Ovary (tissue), 9 donors: Measurements from ENCODE around the gene PNPLA5. TPM values are rescaled to one million over a fixed set of nuclear protein-coding genes. Genes with fewer than 3 reads are reported as not detected.

ENCODE experiments used
- DNase-seq, 5 donors: peaks; one replicate each; pipeline ENCODE4 v3.0.0-alpha.2; 2019 to 2020
- H3K27ac ChIP-seq, 2 donors: fragments of 200-600 bp; one replicate each; pipeline versions ENCODE4 v1.5.1 to v1.8.0; 2019 to 2022
- H3K27me3 ChIP-seq: fragments of 200-600 bp; one replicate; pipeline ENCODE4 v1.8.0; 2022
- H3K36me3 ChIP-seq: fragments of 200-600 bp; sonication (generic); one replicate; pipeline ENCODE4 v1.5.1; 2019
- H3K4me1 ChIP-seq: one replicate; pipeline ENCODE4 v1.8.1; 2013; ENCODE audit warnings: mild to moderate bottlenecking, moderate library complexity; ENCODE audit not compliant: insufficient read depth
- H3K4me3 ChIP-seq: fragments of 200-600 bp; sonication (generic); one replicate; pipeline ENCODE4 v1.5.1; 2017
- H3K9me3 ChIP-seq, 2 donors: fragments of 200-600 bp in 1 of 2; sonication (generic) in 1 of 2; one replicate each; pipeline versions ENCODE4 v1.5.1 to v1.8.1; 2013 to 2019; ENCODE audit warnings: mild to moderate bottlenecking in 1 of 2, moderate library complexity in 1 of 2
- EP300 ChIP-seq: sonication (generic); formaldehyde crosslinking; IDR thresholded peaks from one replicate; pipeline ENCODE4 v1.6.1; 2017; ENCODE audit warnings: antibody characterized with exemption
- POLR2A ChIP-seq: fragments of 450-650 bp; IDR thresholded peaks from one replicate; pipeline ENCODE4 v1.6.1; 2017; ENCODE audit warnings: antibody characterized with exemption, mild to moderate bottlenecking, moderate library complexity
- WGBS, 3 donors: extraction: QIAGEN DNeasy Blood & Tissue Kit in 1 of 3; methylation state at CpG; one replicate each; pipeline versions ENCODE4 v1.1.5 to v1.1.7; 2013 to 2017; 5-methylcytosine and 5-hydroxymethylcytosine counted together
- intact Hi-C, 4 donors: fragments of 100-400 bp; cut with DNase I; formaldehyde crosslinking; loops; one replicate each; pipeline versions ENCODE4 v1.11.0 to v1.15.1; 2022 to 2023
- polyA plus RNA-seq, 2 donors: library from polyadenylated mRNA; stranded (reverse); fragments of 200-250 nt in 1 of 2; fragments of 350-450 nt in 1 of 2; fragmentation: Illumina TruSeq in 1 of 2; extraction: RNeasy Lipid Tissue Mini Kit (QIAGEN cat#74804) in 1 of 2; gene quantifications; one replicate each; pipeline ENCODE4 v1.2.3, GENCODE V29; 2013 to 2014
- total RNA-seq, 7 donors: library from RNA; depleted of rRNA in 2 of 7; stranded (reverse); fragments of >200 nt in 2 of 7; fragmentation: NEBNext Ultra II Directional in 3 of 7; extraction: Animal tissue kit (Norgen Biotek cat#: 25700) in 3 of 7; gene quantifications; one replicate each; pipeline versions ENCODE4 v1.1.0 to v1.2.4, GENCODE V29; 2016 to 2023
- TF ChIP-seq, protein P1 (sequence below), 3 donors: fragments of 450-650 bp in 2 of 3; fragments of 200-600 bp in 1 of 3; IDR thresholded peaks; one replicate each; pipeline versions ENCODE4 v1.5.1 to v1.8.0; 2016 to 2022; ENCODE audit warnings: antibody characterized with exemption in 3 of 3, mild to moderate bottlenecking in 1 of 3
- donor health status: DM: no; HTN: no; CAD: no; lungs with moderate emphysema.
- donor health status: DM: no; HTN: no; CAD: no.
- donor health status: Bipolar disorder and iron deficiency.
- donor health status: DM: yes; HTN: yes; CAD: no.
- donor health status: DM: no; HTN: no; CAD: no.
- donor health status: DM: yes; HTN: yes; CAD: no.

Gene PNPLA5
- total and polyA plus RNA-seq, 9 donors: 0.10 TPM; not detected in 8

DNA sequence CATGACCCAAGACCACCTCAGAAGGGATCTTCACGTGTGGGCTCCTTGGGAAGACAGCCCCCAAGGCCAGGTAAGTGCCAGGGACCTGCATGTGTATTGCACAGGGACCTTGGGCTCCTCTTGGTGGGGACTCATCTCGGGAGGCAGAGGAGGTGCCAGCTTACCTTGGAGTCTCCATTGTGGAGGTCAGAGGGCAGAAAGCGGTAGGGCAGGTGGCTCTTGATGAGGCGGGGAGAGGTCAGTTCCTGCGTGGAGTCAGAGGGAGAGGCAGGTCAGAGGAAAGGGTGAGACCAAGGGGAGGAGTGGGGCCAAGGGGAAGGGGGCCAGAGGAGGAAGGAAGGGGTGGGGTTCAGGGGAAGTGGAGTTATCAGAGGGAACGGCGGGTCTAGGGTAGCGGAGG lies 52.0 kb downstream of the PNPLA5 start:
- H3K27me3 ChIP-seq: no peaks in the 10 kb centered on the region
- TF ChIP-seq, protein P1, sequence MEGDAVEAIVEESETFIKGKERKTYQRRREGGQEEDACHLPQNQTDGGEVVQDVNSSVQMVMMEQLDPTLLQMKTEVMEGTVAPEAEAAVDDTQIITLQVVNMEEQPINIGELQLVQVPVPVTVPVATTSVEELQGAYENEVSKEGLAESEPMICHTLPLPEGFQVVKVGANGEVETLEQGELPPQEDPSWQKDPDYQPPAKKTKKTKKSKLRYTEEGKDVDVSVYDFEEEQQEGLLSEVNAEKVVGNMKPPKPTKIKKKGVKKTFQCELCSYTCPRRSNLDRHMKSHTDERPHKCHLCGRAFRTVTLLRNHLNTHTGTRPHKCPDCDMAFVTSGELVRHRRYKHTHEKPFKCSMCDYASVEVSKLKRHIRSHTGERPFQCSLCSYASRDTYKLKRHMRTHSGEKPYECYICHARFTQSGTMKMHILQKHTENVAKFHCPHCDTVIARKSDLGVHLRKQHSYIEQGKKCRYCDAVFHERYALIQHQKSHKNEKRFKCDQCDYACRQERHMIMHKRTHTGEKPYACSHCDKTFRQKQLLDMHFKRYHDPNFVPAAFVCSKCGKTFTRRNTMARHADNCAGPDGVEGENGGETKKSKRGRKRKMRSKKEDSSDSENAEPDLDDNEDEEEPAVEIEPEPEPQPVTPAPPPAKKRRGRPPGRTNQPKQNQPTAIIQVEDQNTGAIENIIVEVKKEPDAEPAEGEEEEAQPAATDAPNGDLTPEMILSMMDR (IDR thresholded peaks at IDR 0.05): no peak
- no peak for TF ChIP-seq EP300
- TF ChIP-seq POLR2A: no peak
- H3K4me3 ChIP-seq: no peak overlapping the region
- 65 to 81% (median 75%) methylated on average over 8 of the region's 8 CpGs for WGBS, 3 donors
- DNase-seq: no peak
- H3K4me1 ChIP-seq: no peaks in the 10 kb centered on the region
- no peaks in the 10 kb centered on the region for H3K9me3 ChIP-seq
- intact Hi-C loops: no loop called here
- no peaks in the 10 kb centered on the region for H3K36me3 ChIP-seq
- no peak overlapping the region for H3K27ac ChIP-seq

DNA sequence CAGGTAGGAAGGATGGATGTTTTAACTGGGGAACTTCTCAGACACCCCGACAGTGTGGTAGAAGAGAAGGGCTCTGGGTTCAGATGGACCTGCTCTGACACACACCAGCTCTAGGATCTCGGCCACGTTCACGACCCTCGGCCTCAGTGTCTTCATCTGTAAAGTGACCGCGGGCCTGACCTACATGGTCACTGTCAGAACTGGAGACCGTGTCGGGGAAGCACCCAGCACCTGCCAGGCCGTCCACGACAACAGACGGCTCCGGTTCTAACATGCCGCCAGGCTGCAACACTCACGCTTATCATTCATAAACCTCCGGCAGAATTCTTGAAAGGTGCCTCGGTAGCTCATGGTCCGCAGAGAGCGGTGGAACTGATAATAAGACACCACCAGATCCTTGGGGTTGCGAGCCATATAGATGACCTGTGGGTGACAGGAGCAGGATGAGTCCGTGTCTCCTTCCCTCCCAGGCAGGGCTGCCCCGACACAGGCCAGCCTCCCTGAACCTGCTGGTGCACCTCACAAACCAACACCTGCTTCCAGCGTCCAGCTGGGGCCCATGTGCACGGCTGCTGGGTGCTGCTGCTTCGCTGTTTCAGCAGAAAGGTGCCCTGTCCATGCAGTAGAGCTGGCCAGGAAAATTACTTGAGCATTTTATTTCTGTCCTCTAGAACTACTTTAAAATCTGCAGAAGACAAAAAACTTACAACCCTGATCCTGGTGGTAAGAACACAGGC lies 53.1 kb downstream of the PNPLA5 start:
- TF ChIP-seq EP300: no peak
- TF ChIP-seq, protein P1 (IDR thresholded peaks at IDR 0.05): no peak
- TF ChIP-seq POLR2A: no peak
- Histone ChIP-seq H3K4me3 (no peak overlapping the region), H3K4me1 (no peaks in the 10 kb centered on the region), H3K9me3 (no peaks in the 10 kb centered on the region), H3K27me3 (no peaks in the 10 kb centered on the region), H3K27ac (no peak overlapping the region), H3K36me3 (no peaks in the 10 kb centered on the region)
- intact Hi-C loops: no loop called here
- WGBS, 3 donors: 91 to 95% (median 92%) methylated on average over 25 of the region's 25 CpGs
- no peak for DNase-seq

GRCh38 chr22:43838161-43838560 lies 53.7 kb downstream of the PNPLA5 start:
- Histone ChIP-seq H3K27ac (no peak overlapping the region), H3K9me3 (no peaks in the 10 kb centered on the region), H3K36me3 (no peaks in the 10 kb centered on the region), H3K4me1 (no peaks in the 10 kb centered on the region), H3K4me3 (no peak overlapping the region), H3K27me3 (no peaks in the 10 kb centered on the region)
- intact Hi-C loops: no loop called here
- TF ChIP-seq, protein P1 (IDR thresholded peaks at IDR 0.05): no peak
- no peak for TF ChIP-seq POLR2A
- no peak for TF ChIP-seq EP300
- 88 to 92% (median 90%) methylated on average over 10 of the region's 10 CpGs for WGBS, 3 donors
- DNase-seq: no peak

GRCh38 chr22:43837666-43838065 lies 54.1 kb downstream of the PNPLA5 start:
- no peak overlapping the region for H3K27ac ChIP-seq
- intact Hi-C loops: no loop called here
- no peaks in the 10 kb centered on the region for H3K9me3 ChIP-seq
- no peak overlapping the region for H3K4me3 ChIP-seq
- no peaks in the 10 kb centered on the region for H3K4me1 ChIP-seq
- 81 to 85% (median 84%) methylated on average over 9 of the region's 9 CpGs for WGBS, 3 donors
- H3K27me3 ChIP-seq: no peaks in the 10 kb centered on the region
- DNase-seq: no peak
- H3K36me3 ChIP-seq: no peaks in the 10 kb centered on the region
- TF ChIP-seq, protein P1 (IDR thresholded peaks at IDR 0.05): no peak
- TF ChIP-seq POLR2A (no peak), EP300 (no peak)
